Activated naive CD8-positive, alpha-beta T cell treated with anti-CD3 and anti-CD28 coated beads for 36 hours (primary cell): ENCODE measurements around the gene RARRES2. TPM values are rescaled to one million over a fixed set of nuclear protein-coding genes. Genes with fewer than 3 reads are reported as not detected.
A peak's percentile ranks its signal among the peaks of the same experiment; 100 is the strongest.

ENCODE experiments used
- DNase-seq: peaks from one replicate; pipeline ENCODE4 v3.0.0; 2021
- H3K27ac Mint-ChIP-seq: one replicate; pipeline ENCODE4 v1.8.0; 2022; ENCODE audit warnings: mild to moderate bottlenecking, moderate library complexity, mixed read lengths
- H3K27me3 Mint-ChIP-seq: one replicate; pipeline ENCODE4 v1.8.0; 2022; ENCODE audit warnings: mild to moderate bottlenecking, mixed read lengths
- H3K36me3 Mint-ChIP-seq: one replicate; pipeline ENCODE4 v1.8.0; 2021; ENCODE audit warnings: mild to moderate bottlenecking, mixed read lengths
- H3K4me1 Mint-ChIP-seq: one replicate; pipeline ENCODE4 v1.8.0; 2021; ENCODE audit warnings: mixed read lengths
- H3K4me3 Mint-ChIP-seq: one replicate; pipeline ENCODE4 v1.8.0; 2022; ENCODE audit warnings: mild to moderate bottlenecking, moderate library complexity, mixed read lengths
- H3K9me3 Mint-ChIP-seq: one replicate; pipeline ENCODE4 v1.8.0; 2022; ENCODE audit warnings: mixed read lengths
- total RNA-seq, 2 experiments: library from RNA; stranded (reverse); gene quantifications; one replicate each; pipeline ENCODE4 v1.2.3, GENCODE V29; 2021

Gene RARRES2
- total RNA-seq, 2 experiments from 2014 or later, result not detected

- DNase-seq, result no peak
- H3K36me3 Mint-ChIP-seq, result peaks cover 11% of the 10 kb centered on the region
- no peak overlapping the region for H3K4me3 Mint-ChIP-seq
- peaks cover 42% of the 10 kb centered on the region for H3K27me3 Mint-ChIP-seq
- peaks cover 10% of the 10 kb centered on the region for H3K4me1 Mint-ChIP-seq
- no peaks in the 10 kb centered on the region for H3K9me3 Mint-ChIP-seq
- H3K27ac Mint-ChIP-seq, result no peak overlapping the region
Observed at GRCh38 chr7:150340875-150341262, 560 bp downstream of the RARRES2 start.

GRCh38 chr7:150340024-150340749 is 1.2 kb downstream of the RARRES2 start:
- Mint-ChIP-seq H3K36me3 (peaks cover 11% of the 10 kb centered on the region), H3K27me3 (peaks cover 42% of the 10 kb centered on the region), H3K4me1 (peaks cover 10% of the 10 kb centered on the region), H3K4me3 (no peak overlapping the region), H3K27ac (no peak overlapping the region), H3K9me3 (no peaks in the 10 kb centered on the region)
- DNase-seq, result peak; percentile 57

GRCh38 chr7:150339409-150339809 is 2.0 kb downstream of the RARRES2 start:
- peaks cover 11% of the 10 kb centered on the region for H3K36me3 Mint-ChIP-seq
- H3K4me3 Mint-ChIP-seq, result no peak overlapping the region
- H3K4me1 Mint-ChIP-seq, result peaks cover 10% of the 10 kb centered on the region
- peaks cover 42% of the 10 kb centered on the region for H3K27me3 Mint-ChIP-seq
- DNase-seq, result no peak
- H3K27ac Mint-ChIP-seq, result no peak overlapping the region
- no peaks in the 10 kb centered on the region for H3K9me3 Mint-ChIP-seq

GRCh38 chr7:150338166-150338829 is 3.1 kb downstream of the RARRES2 start:
- no peaks in the 10 kb centered on the region for H3K9me3 Mint-ChIP-seq
- peaks cover 10% of the 10 kb centered on the region for H3K4me1 Mint-ChIP-seq
- peaks cover 35% of the 10 kb centered on the region for H3K27me3 Mint-ChIP-seq
- H3K4me3 Mint-ChIP-seq, result no peak overlapping the region
- no peak for DNase-seq
- no peak overlapping the region for H3K27ac Mint-ChIP-seq
- H3K36me3 Mint-ChIP-seq, result peaks cover 4% of the 10 kb centered on the region

GRCh38 chr7:150337659-150338081 is 3.8 kb downstream of the RARRES2 start:
- Mint-ChIP-seq H3K4me3 (peak overlapping the region; percentile 37), H3K27me3 (peaks cover 30% of the 10 kb centered on the region), H3K4me1 (peaks cover 10% of the 10 kb centered on the region), H3K36me3 (peaks cover 4% of the 10 kb centered on the region), H3K9me3 (no peaks in the 10 kb centered on the region), H3K27ac (no peak overlapping the region)
- no peak for DNase-seq

- Mint-ChIP-seq H3K36me3 (peaks cover 4% of the 10 kb centered on the region), H3K27me3 (peaks cover 25% of the 10 kb centered on the region), H3K9me3 (no peaks in the 10 kb centered on the region), H3K27ac (no peak overlapping the region), H3K4me3 (no peak overlapping the region), H3K4me1 (peaks cover 10% of the 10 kb centered on the region)
- no peak for DNase-seq
Observed at GRCh38 chr7:150337179-150337578, 4.2 kb downstream of the RARRES2 start.

GRCh38 chr7:150336746-150337145 is 4.7 kb downstream of the RARRES2 start:
- H3K27ac Mint-ChIP-seq, result no peak overlapping the region
- H3K9me3 Mint-ChIP-seq, result no peaks in the 10 kb centered on the region
- peaks cover 10% of the 10 kb centered on the region for H3K4me1 Mint-ChIP-seq
- DNase-seq, result no peak
- peaks cover 4% of the 10 kb centered on the region for H3K36me3 Mint-ChIP-seq
- H3K4me3 Mint-ChIP-seq, result no peak overlapping the region
- H3K27me3 Mint-ChIP-seq, result peaks cover 21% of the 10 kb centered on the region

GRCh38 chr7:150335774-150336112 is 5.7 kb downstream of the RARRES2 start:
- peaks cover 4% of the 10 kb centered on the region for H3K36me3 Mint-ChIP-seq

GRCh38 chr7:150335108-150335773 is 6.2 kb downstream of the RARRES2 start:
- H3K9me3 Mint-ChIP-seq, result no peaks in the 10 kb centered on the region
- H3K4me3 Mint-ChIP-seq, result no peak overlapping the region

More at GRCh38 chr7:150335774-150336112, 5.7 kb downstream of the RARRES2 start:
- no peak overlapping the region for H3K4me3 Mint-ChIP-seq
- peaks cover 7% of the 10 kb centered on the region for H3K4me1 Mint-ChIP-seq
- no peak overlapping the region for H3K27ac Mint-ChIP-seq
- no peaks in the 10 kb centered on the region for H3K9me3 Mint-ChIP-seq
- DNase-seq, result no peak
- H3K27me3 Mint-ChIP-seq, result peaks cover 12% of the 10 kb centered on the region

GRCh38 chr7:150334108-150334507 is 7.3 kb downstream of the RARRES2 start:
- Mint-ChIP-seq H3K9me3 (no peaks in the 10 kb centered on the region), H3K27me3 (no peaks in the 10 kb centered on the region), H3K4me1 (no peaks in the 10 kb centered on the region), H3K4me3 (no peak overlapping the region), H3K27ac (no peak overlapping the region), H3K36me3 (peaks cover 4% of the 10 kb centered on the region)
- DNase-seq, result no peak

More at GRCh38 chr7:150335108-150335773, 6.2 kb downstream of the RARRES2 start:
- no peak overlapping the region for H3K27ac Mint-ChIP-seq
- no peak for DNase-seq
- peaks cover 4% of the 10 kb centered on the region for H3K36me3 Mint-ChIP-seq
- H3K27me3 Mint-ChIP-seq, result peaks cover 8% of the 10 kb centered on the region
- peaks cover 5% of the 10 kb centered on the region for H3K4me1 Mint-ChIP-seq

- H3K4me1 Mint-ChIP-seq, result no peaks in the 10 kb centered on the region
- no peak overlapping the region for H3K27ac Mint-ChIP-seq
- H3K9me3 Mint-ChIP-seq, result no peaks in the 10 kb centered on the region
- no peak for DNase-seq
- H3K27me3 Mint-ChIP-seq, result no peaks in the 10 kb centered on the region
- no peak overlapping the region for H3K4me3 Mint-ChIP-seq
- peaks cover 6% of the 10 kb centered on the region for H3K36me3 Mint-ChIP-seq
Observed at GRCh38 chr7:150333659-150334058, 7.8 kb downstream of the RARRES2 start.

- Mint-ChIP-seq H3K4me1 (no peaks in the 10 kb centered on the region), H3K36me3 (peaks cover 6% of the 10 kb centered on the region), H3K27ac (no peak overlapping the region), H3K4me3 (no peak overlapping the region), H3K27me3 (no peaks in the 10 kb centered on the region), H3K9me3 (no peaks in the 10 kb centered on the region)
- no peak for DNase-seq
Observed at GRCh38 chr7:150332852-150333635, 8.4 kb downstream of the RARRES2 start.

- no peak for DNase-seq
- no peaks in the 10 kb centered on the region for H3K9me3 Mint-ChIP-seq
- H3K27me3 Mint-ChIP-seq, result no peaks in the 10 kb centered on the region
- H3K4me3 Mint-ChIP-seq, result no peak overlapping the region
- peaks cover 20% of the 10 kb centered on the region for H3K36me3 Mint-ChIP-seq
- H3K4me1 Mint-ChIP-seq, result peaks cover 12% of the 10 kb centered on the region
- no peak overlapping the region for H3K27ac Mint-ChIP-seq
Observed at GRCh38 chr7:150330211-150330885, 11.1 kb downstream of the RARRES2 start.

- Mint-ChIP-seq H3K4me3 (no peak overlapping the region), H3K27me3 (no peaks in the 10 kb centered on the region), H3K4me1 (peaks cover 20% of the 10 kb centered on the region), H3K36me3 (peaks cover 28% of the 10 kb centered on the region), H3K9me3 (no peaks in the 10 kb centered on the region), H3K27ac (no peak overlapping the region)
- no peak for DNase-seq
Observed at GRCh38 chr7:150329331-150330120, 11.9 kb downstream of the RARRES2 start.
